Esophagus muscularis mucosa (tissue), 4 donors: ENCODE measurements around the gene OSTC. TPM values are rescaled to one million over a fixed set of nuclear protein-coding genes. Genes with fewer than 3 reads are reported as not detected.

ENCODE experiments used
- DNase-seq: peaks from one replicate; pipeline ENCODE4 v3.0.0-alpha.2; 2017; ENCODE audit errors: extremely low spot score
- H3K27ac ChIP-seq, 4 donors: fragments of 200-600 bp; sonication (generic); replicated peaks in 1 of 4; 1 replicate in 3 of 4; 2 replicates in 1 of 4; pipeline ENCODE4 v1.5.1; 2016 to 2019; ENCODE audit warnings: mild to moderate bottlenecking in 1 of 4
- H3K27me3 ChIP-seq, 4 donors: fragments of 200-600 bp; sonication (generic); one replicate each; pipeline versions ENCODE4 v1.5.1 to v1.6.0; 2016 to 2019
- H3K36me3 ChIP-seq, 4 donors: fragments of 200-600 bp; sonication (generic); one replicate each; pipeline ENCODE4 v1.5.1; 2016 to 2019
- H3K4me1 ChIP-seq, 4 donors: fragments of 200-600 bp; sonication (generic); one replicate each; pipeline ENCODE4 v1.5.1; 2016 to 2019
- H3K4me3 ChIP-seq, 4 donors: fragments of 200-600 bp; sonication (generic); 1 replicate in 2 of 4; 2 replicates in 2 of 4; pipeline ENCODE4 v1.5.1; 2016 to 2019; ENCODE audit warnings: mild to moderate bottlenecking in 4 of 4, moderate library complexity in 1 of 4
- H3K9me3 ChIP-seq, 4 donors: fragments of 200-600 bp; sonication (generic); 1 replicate in 3 of 4; 2 replicates in 1 of 4; pipeline ENCODE4 v1.5.1; 2016 to 2019
- CTCF ChIP-seq, 3 experiments: fragments of 200-600 bp in 2 of 3; fragments of 450-650 bp in 1 of 3; sonication (generic) in 2 of 3; IDR thresholded peaks; one replicate each; pipeline ENCODE4 v1.5.1; 2017 to 2019; ENCODE audit warnings: antibody characterized with exemption in 3 of 3, mild to moderate bottlenecking in 2 of 3, moderate library complexity in 1 of 3
- EP300 ChIP-seq: sonication (generic); formaldehyde crosslinking; IDR thresholded peaks from one replicate; pipeline ENCODE4 v1.6.1; 2017; ENCODE audit warnings: antibody characterized with exemption
- POLR2A ChIP-seq: fragments of 450-650 bp; IDR thresholded peaks from one replicate; pipeline ENCODE4 v1.6.1; 2017; ENCODE audit warnings: antibody characterized with exemption, moderate library complexity, mild to moderate bottlenecking, low read depth
- POLR2AphosphoS5 ChIP-seq, 2 donors: sonication (generic); formaldehyde crosslinking; IDR thresholded peaks; one replicate each; pipeline ENCODE4 v1.6.1; 2017; ENCODE audit warnings: antibody characterized with exemption in 2 of 2
- WGBS: methylation state at CpG from one replicate; pipeline ENCODE4 v1.1.5; 2018; 5-methylcytosine and 5-hydroxymethylcytosine counted together
- intact Hi-C: fragments of 100-400 bp; cut with DNase I; formaldehyde crosslinking; loops from one replicate; pipeline ENCODE4 v1.15.1; 2023
- total RNA-seq, 4 donors: library from RNA; depleted of rRNA; stranded (reverse); fragments of >200 nt; gene quantifications; one replicate each; pipeline versions ENCODE4 v1.1.0 to v1.2.1, GENCODE V29; 2016

OSTC gene
- total RNA-seq, 4 donors from 2014 or later = 22.4 to 40.8 (median 35.2) TPM

DNA sequence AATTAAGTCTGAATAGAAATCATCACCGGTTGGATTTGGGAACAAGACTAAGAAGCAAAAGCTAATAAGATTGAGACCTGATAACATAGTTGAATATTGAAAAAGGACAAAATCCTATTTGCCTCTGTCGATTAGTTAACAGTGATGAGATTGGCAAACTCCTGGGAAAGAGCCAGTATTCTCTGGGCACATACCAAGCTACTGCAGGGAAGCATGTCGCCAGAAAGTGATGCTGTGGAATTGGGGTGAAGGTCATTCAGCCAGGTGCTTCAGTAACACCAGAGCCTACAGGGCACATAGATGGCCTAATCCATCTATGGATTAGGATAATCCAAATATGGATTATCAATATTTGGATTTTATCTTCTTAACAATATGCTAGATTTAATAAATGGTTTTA is 44.0 kb downstream of the OSTC start:
- Histone ChIP-seq H3K9me3 (no peaks in the 10 kb centered on the region), H3K27ac (no peak overlapping the region), H3K27me3 (no peaks in the 10 kb centered on the region), H3K4me1 (no peaks in the 10 kb centered on the region), H3K4me3 (no peak overlapping the region), H3K36me3 (no peaks in the 10 kb centered on the region)
- TF ChIP-seq POLR2AphosphoS5 (IDR thresholded peaks at IDR 0.05) (no peak), CTCF (IDR thresholded peaks at IDR 0.05) (no peak), POLR2A (no peak), EP300 (no peak)
- intact Hi-C loops = no loop called here
- WGBS = 93% methylated on average over 3 of the region's 3 CpGs
- DNase-seq = no peak

DNA sequence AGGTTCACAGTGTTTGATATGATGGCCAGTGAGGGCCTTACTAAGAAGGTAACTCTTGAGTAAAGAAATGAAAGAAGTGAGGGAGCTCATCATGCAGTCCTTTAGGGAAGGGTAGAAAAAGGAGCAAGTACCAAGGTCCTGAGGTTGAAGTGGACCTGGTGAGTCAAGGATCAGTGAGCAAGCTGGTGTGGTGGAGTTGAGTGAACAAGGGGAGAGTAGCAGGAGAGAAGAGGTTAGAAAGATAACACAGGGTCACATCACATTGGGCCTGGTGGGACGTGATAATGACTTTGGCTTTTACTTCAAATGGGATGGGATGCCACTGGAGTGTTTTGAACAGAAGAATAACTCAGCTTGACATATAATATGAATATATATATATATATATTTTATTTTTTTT is 44.7 kb downstream of the OSTC start:
- H3K27me3 ChIP-seq = no peaks in the 10 kb centered on the region
- no peak overlapping the region for H3K4me3 ChIP-seq
- WGBS = 78% methylated on average over 1 of the region's 1 CpG
- no peaks in the 10 kb centered on the region for H3K4me1 ChIP-seq
- DNase-seq = no peak
- no peaks in the 10 kb centered on the region for H3K36me3 ChIP-seq
- TF ChIP-seq POLR2AphosphoS5 (IDR thresholded peaks at IDR 0.05) (no peak), EP300 (no peak)
- intact Hi-C loops = no loop called here
- no peaks in the 10 kb centered on the region for H3K9me3 ChIP-seq
- no peak overlapping the region for H3K27ac ChIP-seq

GRCh38 chr4:108696160-108696559 is 45.8 kb downstream of the OSTC start:
- Histone ChIP-seq H3K27ac (no peak overlapping the region), H3K27me3 (no peaks in the 10 kb centered on the region), H3K4me1 (no peaks in the 10 kb centered on the region), H3K36me3 (no peaks in the 10 kb centered on the region), H3K9me3 (no peaks in the 10 kb centered on the region), H3K4me3 (no peak overlapping the region)
- intact Hi-C loops = no loop called here
- WGBS = 81% methylated on average over 3 of the region's 3 CpGs
- DNase-seq = no peak
- TF ChIP-seq EP300 (no peak), CTCF (IDR thresholded peaks at IDR 0.05) (no peak), POLR2AphosphoS5 (IDR thresholded peaks at IDR 0.05) (no peak), POLR2A (no peak)

- Histone ChIP-seq H3K27ac (no peak overlapping the region), H3K9me3 (no peaks in the 10 kb centered on the region), H3K4me1 (no peaks in the 10 kb centered on the region), H3K4me3 (no peak overlapping the region), H3K36me3 (no peaks in the 10 kb centered on the region), H3K27me3 (no peaks in the 10 kb centered on the region)
- no peak for DNase-seq
- intact Hi-C loops = no loop called here
- WGBS = 36% methylated on average over 1 of the region's 1 CpG
- no peak for TF ChIP-seq CTCF (IDR thresholded peaks at IDR 0.05)
- TF ChIP-seq POLR2A = no peak
- TF ChIP-seq EP300 = no peak
- TF ChIP-seq POLR2AphosphoS5 (IDR thresholded peaks at IDR 0.05) = no peak
Observed at GRCh38 chr4:108700081-108700757, 49.8 kb downstream of the OSTC start.

GRCh38 chr4:108702960-108703359 is 52.6 kb downstream of the OSTC start:
- no peak for DNase-seq
- H3K4me1 ChIP-seq = no peaks in the 10 kb centered on the region
- 70% methylated on average over 3 of the region's 3 CpGs for WGBS
- H3K27me3 ChIP-seq = no peaks in the 10 kb centered on the region
- H3K4me3 ChIP-seq = no peak overlapping the region
- TF ChIP-seq POLR2AphosphoS5 (IDR thresholded peaks at IDR 0.05) (no peak), POLR2A (no peak), CTCF (IDR thresholded peaks at IDR 0.05) (no peak), EP300 (no peak)
- H3K36me3 ChIP-seq = no peaks in the 10 kb centered on the region
- no peak overlapping the region for H3K27ac ChIP-seq
- no peaks in the 10 kb centered on the region for H3K9me3 ChIP-seq
- intact Hi-C loops = no loop called here
